Mammary epithelial cell (primary cell): ENCODE results near the gene SPTB.

Source experiments
- CTCF ChIP-seq, 2 donors: IDR thresholded peaks in 1 of 2; conservative IDR thresholded peaks in 1 of 2; 2 replicates each; pipeline ENCODE4 v1.5.1; 2011 to 2012; ENCODE audit warnings: inconsistent platforms in 2 of 2, low read length in 2 of 2, mild to moderate bottlenecking in 2 of 2, control low read depth in 1 of 2, low read depth in 1 of 2; ENCODE audit not compliant: insufficient read depth in 1 of 2; ENCODE audit errors: extremely low read depth in 1 of 2
- EZH2 ChIP-seq: IDR thresholded peaks from 2 replicates; pipeline ENCODE4 v1.6.1; 2012; ENCODE audit warnings: low read length, inconsistent platforms, borderline replicate concordance

- TF ChIP-seq CTCF (conservative IDR thresholded peaks at IDR 0.05 in 1 of 2, IDR thresholded peaks at IDR 0.05 in 1 of 2; ENCODE audit: extremely low read depth in 1 of 2, insufficient read depth in 1 of 2, low read depth in 1 of 2, low read length in 2 of 2) (no peak), EZH2 (no peak)
Observed at GRCh38 chr14:64741200-64741599, 138.5 kb downstream of the SPTB start.
